NCI-H2196 treated with DMSO at 0.1 percent for 48 hours (cell line): ENCODE results near the gene USP25.

Source experiments
- DNase-seq: peaks from one replicate; lab custom pipeline; 2025; ENCODE audit not compliant: unreplicated experiment; lab: John Stamatoyannopoulos, UW

The USP25 gene

DNA sequence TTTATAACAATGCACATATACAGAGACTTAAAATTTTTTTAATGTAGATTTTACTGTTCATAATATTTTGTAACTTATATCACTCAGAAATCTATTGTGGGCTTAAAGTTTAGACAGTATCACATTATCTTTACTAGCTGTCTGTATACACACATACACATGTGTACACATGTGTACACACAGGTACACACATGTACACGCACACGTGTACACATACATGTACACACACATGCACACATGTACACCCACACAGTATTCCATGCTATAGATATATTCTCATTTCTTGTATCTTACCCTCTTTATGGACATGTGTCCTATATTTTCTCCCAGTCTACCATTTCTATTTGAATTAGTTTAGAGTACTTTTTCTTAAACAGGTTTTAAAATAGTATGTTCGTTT, 123.3 kb downstream of the USP25 start:
- no peak for DNase-seq

DNA sequence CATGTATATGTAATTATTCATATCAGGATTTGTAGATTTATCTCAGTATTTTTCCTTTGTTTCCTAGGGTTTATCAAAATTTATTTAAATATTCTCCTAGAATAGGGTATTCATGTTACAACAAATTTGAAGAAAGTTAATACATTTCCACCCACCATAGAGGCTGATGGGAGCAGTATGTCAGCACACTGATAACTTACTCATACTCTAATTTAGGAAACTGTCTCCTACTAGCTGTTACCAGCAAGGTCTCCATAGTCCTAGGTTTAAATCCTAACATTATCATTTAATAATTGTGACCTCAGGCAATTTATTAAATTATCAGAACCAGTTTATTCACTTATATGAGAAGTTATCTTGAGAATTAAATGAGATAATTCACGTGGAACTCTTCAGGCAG, 127.0 kb downstream of the USP25 start:
- no peak for DNase-seq

DNA sequence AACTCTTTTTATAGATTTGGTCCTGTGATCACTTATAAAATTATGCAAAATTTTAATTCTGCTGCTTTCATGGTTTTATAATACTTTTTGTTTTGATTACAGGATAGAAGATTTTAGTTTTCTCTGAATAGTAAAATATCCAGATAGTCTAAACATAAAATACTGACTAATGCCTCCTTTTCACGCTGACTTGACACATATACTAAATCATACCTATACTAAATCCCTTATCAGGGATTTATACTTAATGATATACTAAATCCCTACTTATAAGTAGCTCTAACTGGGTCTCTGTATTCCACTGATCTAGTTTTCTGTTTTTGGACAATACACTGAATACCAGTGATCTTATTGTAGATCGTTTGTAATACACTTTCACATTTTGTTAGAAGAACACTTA, 128.0 kb downstream of the USP25 start:
- no peak for DNase-seq

DNA sequence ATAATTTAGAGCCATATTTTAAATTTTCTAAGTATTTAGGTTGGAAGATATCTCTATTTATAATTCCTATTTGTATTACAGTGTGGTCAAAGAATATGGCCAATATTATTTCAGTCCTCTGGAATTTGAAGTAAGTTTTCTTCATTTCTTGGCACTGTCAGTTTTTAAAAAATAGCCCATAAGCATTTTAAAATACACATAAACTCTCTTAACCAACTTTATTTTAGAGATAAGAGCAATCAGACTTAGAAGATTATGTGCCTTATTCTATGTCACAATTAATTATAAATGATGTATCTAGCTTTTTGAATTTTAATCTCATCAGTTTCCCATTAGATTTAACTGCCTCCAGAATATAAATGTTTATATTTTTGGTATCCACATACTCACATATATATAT, 130.8 kb downstream of the USP25 start:
- DNase-seq = no peak

DNA sequence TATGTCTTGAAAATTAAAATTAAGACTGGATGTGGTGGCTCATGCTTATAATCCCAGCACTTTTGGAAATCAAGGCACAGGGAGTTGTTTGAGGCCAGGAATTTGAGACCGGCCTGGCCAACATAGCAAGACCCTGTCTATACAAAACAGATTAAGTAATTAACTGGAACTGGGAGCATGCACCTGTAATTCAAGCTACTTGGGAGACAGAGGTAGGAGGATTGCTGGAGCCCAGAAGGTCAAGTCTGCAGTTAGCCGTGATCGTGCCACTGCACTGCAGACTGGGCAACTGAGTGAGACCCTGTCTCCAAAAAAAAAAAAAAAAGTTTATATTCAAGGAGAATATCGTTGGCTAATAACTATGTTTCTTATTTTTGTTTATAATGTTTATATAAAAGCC, 139.2 kb downstream of the USP25 start:
- no peak for DNase-seq

DNA sequence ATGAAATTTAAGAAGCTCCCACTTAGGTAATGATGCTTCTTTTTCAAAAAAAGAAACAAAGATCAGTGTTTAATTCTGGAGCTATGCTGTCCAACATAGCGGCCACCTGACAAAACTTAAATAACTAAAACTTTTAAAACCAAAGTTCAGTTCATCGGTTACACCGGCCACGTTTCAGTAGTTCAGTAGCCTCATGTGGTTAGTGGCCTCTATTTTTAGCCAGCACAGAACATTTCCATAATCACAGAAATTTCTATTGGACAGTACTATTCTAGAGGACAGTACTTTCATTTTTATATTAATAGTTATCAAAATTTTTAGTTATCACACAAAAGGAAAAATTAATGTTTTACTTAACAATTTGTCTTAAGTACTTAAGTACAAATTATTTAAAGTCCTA, 141.0 kb downstream of the USP25 start:
- DNase-seq = no peak

DNA sequence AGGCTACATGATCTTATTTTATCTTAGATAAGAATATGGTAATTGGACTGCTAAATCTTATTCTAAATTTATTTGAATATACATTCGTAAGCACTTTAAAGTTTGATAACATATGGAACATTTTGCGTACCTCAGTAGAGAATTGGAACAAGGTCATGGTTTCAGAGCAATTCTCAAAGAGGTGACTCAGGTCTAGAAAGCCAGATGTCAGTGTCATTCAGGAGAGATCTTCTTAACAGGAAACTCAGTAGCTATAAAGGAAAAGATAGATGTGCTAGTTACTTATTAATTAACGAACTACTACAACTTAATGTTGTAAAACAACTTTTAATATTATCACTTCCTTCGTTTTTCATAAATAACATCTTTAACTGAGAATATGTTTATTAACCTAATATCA, 142.5 kb downstream of the USP25 start:
- no peak for DNase-seq

DNA sequence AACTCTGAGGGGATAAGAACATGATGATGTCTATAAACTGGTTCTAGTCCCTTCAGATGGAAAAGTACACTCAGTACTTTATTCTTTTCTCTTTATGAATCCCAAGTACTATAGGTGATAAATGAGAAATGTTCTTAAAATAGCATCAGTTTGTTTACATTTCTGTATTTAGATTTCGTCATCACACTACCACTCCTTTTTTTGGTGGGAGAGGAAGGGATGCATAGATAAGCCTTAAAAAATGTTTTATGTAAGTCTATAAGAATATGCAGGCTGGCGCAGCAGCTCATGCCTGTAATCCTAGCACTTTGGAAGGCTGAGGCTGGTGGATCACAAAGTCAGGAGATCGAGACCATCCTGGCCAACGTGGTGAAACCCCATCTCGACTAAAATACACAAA, 144.8 kb downstream of the USP25 start:
- DNase-seq = no peak

DNA sequence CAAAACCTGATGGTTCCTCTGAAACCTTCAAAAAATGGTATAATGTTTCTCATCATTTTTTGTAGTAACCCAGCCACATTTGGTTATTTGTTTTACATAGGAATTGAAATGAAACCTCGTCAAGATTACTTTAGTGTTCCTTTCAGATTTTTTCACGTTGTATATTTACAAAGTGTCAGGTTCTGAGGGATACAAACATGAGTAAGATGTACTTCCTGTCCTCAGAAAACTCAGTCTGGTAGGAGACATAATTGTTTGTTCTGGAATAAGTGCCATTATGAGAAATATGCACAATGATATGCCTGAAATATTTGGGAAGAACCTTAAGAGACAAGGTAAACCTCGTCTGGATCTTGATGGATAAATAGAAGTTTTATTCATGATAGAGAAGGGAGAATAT, 145.5 kb downstream of the USP25 start:
- no peak for DNase-seq

DNA sequence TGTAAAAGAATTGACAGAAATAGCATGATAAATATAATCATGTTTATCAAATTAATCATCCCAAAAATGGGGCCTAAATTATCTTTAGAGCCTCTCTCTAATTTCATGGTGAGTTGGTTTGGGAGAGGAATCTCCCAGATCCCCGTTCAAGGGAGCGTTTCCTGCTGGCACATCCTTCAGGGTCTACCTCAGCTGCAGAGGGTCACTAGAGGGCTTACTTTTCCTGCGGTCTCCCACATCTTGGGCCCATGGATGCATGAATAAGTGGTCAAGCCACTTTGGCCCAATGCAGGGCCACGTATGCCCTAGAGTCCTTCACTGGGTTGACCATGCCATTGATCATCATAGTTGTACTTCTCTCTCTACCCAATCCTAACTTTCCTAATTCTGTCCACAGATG, 164.1 kb downstream of the USP25 start:
- no peak for DNase-seq

DNA sequence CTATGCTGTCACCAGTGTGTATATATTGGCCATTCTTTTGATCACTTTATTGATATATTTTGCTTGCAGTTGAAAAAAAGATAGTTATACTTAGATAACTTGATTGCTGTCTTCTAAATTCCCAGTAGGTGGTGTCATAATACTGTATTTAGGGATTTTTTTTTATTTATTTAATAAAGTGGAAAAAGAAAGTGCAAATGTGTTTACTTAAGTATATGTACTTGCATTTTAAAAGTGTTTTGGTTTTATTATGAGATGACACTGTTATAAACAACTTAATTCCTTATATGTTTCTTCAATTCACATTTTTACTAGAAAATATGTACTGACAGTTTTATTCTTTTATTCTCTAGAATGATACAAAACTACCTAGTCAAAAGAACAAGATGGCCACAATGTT, 164.8 kb downstream of the USP25 start:
- DNase-seq = no peak

DNA sequence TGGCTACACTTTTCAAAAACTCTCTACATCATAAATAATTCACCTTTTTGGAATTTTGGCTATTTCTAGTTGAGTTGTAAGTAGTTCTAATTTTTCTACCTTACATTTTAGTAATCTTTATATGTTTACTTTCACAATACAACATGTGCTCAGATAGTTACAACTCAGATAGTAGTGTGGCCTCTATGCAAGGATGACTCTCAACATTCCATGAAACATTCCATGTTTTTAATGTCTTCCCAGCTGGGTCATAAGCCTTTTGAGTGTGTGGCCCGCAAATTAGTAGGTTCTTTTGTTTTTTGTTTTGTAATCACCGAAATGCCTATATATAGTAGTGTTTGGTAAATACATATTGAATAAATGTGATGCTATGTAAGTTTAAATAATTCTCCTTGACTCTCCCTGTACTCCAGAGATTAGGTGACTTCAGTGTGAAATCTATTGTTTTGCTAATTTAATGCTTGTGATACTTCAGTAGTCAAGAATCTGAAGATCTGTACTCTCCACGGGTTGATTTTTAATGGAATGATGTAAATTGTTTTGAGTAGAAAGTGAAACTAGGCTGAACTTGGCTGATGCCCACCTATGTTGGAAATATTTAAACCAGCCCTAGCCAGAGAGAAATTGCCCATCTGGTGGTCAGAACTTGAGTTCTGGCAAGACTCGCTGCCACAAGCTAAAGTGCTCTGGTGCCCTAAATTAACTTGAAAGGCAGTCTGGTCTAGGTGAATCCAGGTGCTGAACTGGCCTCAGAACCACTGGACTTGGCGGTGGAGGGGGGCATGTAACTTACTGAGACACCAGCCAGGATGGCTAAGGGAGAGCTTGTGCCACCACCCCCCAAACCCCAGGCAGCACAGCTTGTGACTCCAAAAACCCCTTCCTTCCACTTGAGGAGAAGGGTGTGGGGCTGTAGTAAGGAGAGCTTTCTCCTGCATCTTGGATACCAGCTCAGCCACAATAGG, 165.6 kb downstream of the USP25 start:
- no peak for DNase-seq

DNA sequence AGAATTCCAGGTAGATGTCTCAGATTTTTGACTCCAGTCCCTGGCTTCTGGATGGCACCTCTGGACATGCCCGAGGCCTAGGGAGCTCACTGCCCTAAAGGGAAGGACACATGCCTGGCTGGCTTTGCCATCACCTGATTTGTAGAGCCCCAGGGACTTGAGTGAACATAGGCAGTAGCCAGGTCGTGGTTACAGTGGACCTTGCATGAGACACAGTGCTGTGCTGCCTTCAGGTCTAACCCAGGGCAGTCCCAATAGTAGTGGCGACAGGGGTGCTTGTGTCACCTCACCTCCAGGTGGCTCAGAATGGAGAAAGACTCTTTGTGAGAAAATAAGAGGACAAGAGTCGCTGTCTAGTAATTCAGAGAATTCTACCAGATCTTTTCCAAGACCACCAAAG, 166.7 kb downstream of the USP25 start:
- DNase-seq = no peak

DNA sequence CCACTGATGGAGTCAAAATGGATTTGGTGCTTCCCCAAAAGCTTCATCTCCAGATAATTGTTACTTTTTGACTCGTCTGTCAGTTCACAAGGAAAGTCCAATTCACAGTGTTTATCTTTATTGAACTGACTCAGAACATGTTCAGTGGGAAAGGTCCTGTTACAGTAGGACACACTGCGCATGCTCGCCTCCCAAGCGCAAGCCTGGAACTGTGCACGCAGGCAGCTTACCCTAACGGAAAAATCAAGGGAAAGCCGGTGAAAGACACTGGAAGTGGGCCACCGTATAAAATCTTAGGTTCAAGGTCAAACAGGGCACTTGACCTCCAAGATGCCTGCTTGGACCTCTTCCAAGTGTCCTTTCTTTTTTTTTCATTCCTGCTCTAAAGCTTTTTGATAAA, 174.6 kb downstream of the USP25 start:
- no peak for DNase-seq

DNA sequence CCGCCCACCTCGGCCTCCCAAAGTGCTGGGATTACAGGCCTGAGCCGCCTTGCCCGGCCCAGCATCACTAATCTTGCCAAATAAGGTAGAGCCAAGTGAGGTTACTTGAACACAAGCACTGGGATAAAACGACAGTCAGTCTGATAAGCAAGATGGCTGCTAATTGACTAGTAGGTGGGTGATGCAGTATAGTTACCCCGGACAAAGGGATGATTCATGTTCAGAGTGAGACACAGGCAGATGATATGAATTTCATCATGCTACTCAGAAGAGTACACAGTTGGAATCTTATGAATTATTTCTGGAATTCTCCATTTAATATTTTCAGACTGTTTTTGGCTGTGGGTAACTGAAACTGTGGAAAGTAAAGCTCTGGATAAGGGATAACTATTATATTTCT, 178.4 kb downstream of the USP25 start:
- no peak for DNase-seq

DNA sequence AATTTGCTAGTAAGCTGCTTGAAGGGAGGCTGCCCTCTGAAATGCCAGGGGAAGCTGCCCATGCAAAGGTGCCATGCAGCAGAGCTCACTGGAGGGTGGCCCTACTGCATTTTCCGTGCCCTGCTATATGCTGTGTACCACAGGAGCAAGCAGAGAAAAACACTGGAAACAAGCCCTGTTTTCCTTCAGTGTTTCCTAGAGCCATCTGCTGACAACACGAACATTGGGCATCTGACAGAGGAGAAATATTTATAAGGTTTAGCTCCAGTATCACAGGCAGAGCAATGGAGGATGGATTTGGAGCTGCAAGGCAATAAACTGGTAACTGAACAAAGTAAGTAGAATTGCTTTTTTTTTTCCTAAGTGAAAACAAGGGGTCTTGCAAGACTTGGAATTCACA, 198.4 kb downstream of the USP25 start:
- DNase-seq = no peak

DNA sequence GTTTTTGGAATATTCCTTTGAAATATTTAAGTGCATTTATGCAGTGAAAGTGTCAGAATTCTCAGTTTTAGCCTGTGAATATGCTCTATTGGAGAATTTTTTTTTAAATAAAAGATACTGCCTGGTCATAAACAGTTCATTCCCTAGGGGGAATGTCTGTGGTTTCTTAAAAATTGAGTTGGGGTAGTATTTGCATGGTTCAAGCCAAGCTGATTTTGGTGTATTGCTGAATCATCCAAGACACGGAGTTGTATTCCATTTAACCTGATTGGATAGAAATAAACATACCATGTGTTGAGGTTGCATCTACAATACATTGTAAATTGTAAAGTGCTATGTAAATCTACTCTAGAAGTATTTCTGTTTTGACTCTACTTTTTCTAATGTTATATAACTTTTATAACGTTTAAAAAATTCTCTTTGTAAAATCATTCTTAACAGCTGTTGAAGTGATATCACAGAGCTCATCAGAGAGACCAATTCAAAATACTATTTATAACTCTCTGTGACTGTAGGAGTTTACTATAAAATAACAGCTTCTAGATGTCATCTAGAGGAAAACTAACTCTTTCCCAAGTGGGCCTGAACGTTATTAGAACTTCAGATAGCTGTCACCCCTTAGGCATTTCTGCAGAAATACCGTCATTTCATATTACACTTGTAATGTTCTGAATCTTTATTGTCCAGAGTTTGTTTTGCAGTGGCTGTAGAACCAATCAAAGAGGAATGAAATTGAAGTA, 199.1 kb downstream of the USP25 start:
- DNase-seq = no peak

DNA sequence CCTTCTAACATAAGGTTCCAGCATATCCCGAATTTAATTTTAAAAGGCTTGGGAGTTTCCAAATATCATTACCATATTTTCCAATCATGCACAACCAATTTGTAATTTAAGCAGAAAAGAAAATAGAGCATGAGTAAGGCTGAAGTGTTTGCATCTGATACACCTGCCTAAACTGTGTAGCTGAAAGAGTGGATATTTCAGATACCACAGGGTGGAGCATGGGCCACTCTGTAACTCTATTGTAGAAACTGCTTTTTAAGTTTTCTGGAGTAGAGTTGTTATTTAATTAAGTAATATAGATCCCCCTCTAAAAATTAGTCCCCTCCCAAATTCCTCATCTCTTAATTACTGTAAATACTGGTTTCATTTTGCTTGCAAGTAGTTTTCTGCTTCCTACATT, 199.8 kb downstream of the USP25 start:
- DNase-seq = no peak
